OCI-LY1 (cell line): ENCODE data around the gene OSER1.
"Not testable (repeated sequence)": the region's sequence is repeated elsewhere in the genome, so short reads cannot be mapped to it uniquely, and the experiment has no call there.

ENCODE experiments used
- H2AFZ ChIP-seq: fragments of 200-600 bp; sonication (generic), shearing (Covaris generic); 2 replicates; pipeline ENCODE4 v1.6.0; 2014; ENCODE audit warnings: antibody characterized with exemption, mild to moderate bottlenecking, low read length
- H3F3A ChIP-seq: fragments of 200-600 bp; sonication (generic), shearing (Covaris generic); 2 replicates; pipeline ENCODE4 v1.6.0; 2014; ENCODE audit warnings: mild to moderate bottlenecking, antibody characterized with exemption, low read length, moderate library complexity; ENCODE audit not compliant: insufficient read depth
- H3K27ac ChIP-seq: fragments of 200-600 bp; sonication (generic); 2 replicates; pipeline ENCODE4 v1.5.1; 2014; ENCODE audit warnings: low read length, mixed run types, mild to moderate bottlenecking, low read depth; ENCODE audit not compliant: poor library complexity, severe bottlenecking
- H3K27me3 ChIP-seq: fragments of 200-600 bp; sonication (generic); 2 replicates; pipeline ENCODE4 v1.6.0; 2014; ENCODE audit warnings: antibody characterized with exemption, mild to moderate bottlenecking, low read length, moderate library complexity; ENCODE audit not compliant: insufficient read depth
- H3K36me3 ChIP-seq: fragments of 200-600 bp; sonication (generic); 2 replicates; pipeline ENCODE4 v1.6.1; 2014; ENCODE audit warnings: mild to moderate bottlenecking, antibody characterized with exemption, low read length, moderate library complexity, mixed read lengths; ENCODE audit not compliant: insufficient read depth
- H3K4me1 ChIP-seq: fragments of 200-600 bp; sonication (generic); 2 replicates; pipeline ENCODE4 v1.5.1; 2014; ENCODE audit warnings: mild to moderate bottlenecking, low read length, moderate library complexity; ENCODE audit not compliant: insufficient read depth, severe bottlenecking
- H3K4me2 ChIP-seq: fragments of 200-600 bp; sonication (generic), shearing (Covaris generic); 2 replicates; pipeline ENCODE4 v1.6.1; 2014; ENCODE audit warnings: low read length
- H3K4me3 ChIP-seq: fragments of 200-600 bp; sonication (generic); 2 replicates; pipeline ENCODE4 v1.5.1; 2014; ENCODE audit warnings: low read length, low read depth, mild to moderate bottlenecking, mixed read lengths; ENCODE audit not compliant: poor library complexity, severe bottlenecking
- H3K79me2 ChIP-seq: fragments of 200-600 bp; shearing (Covaris generic); 2 replicates; pipeline ENCODE4 v1.6.1; 2016; ENCODE audit warnings: mixed run types, low read length, mixed read lengths; ENCODE audit not compliant: insufficient read depth
- H3K9ac ChIP-seq: fragments of 200-600 bp; sonication (generic), shearing (Covaris generic); 2 replicates; pipeline ENCODE4 v1.6.1; 2014; ENCODE audit warnings: mild to moderate bottlenecking, low read length, mixed read lengths
- H3K9me2 ChIP-seq: fragments of 200-600 bp; sonication (generic), shearing (Covaris generic); 2 replicates; pipeline ENCODE4 v1.6.1; 2014; ENCODE audit warnings: low read depth, mild to moderate bottlenecking, low read length, mixed read lengths
- H3K9me3 ChIP-seq: fragments of 200-600 bp; shearing (Covaris generic); 2 replicates; pipeline ENCODE4 v1.6.1; 2014; ENCODE audit warnings: low read length, mixed read lengths
- H4K20me1 ChIP-seq: fragments of 200-600 bp; sonication (generic), shearing (Covaris generic); 2 replicates; pipeline ENCODE4 v1.6.0; 2016; ENCODE audit warnings: mild to moderate bottlenecking, low read length; ENCODE audit not compliant: insufficient read depth
- EZH2 ChIP-seq: fragments of 200-600 bp; sonication (generic), shearing (Covaris generic); IDR thresholded peaks from 2 replicates; pipeline ENCODE4 v1.8.0; 2017; ENCODE audit warnings: borderline replicate concordance, mixed run types, mild to moderate bottlenecking, antibody characterized with exemption, low read length, moderate library complexity, mixed read lengths
- TF ChIP-seq, protein P1 (sequence below): fragments of 200-600 bp; sonication (generic), shearing (Covaris generic); IDR thresholded peaks from 2 replicates; pipeline ENCODE4 v1.5.1; 2017; ENCODE audit warnings: mild to moderate bottlenecking, antibody characterized with exemption, low read length, moderate library complexity, mixed read lengths

The OSER1 gene

DNA sequence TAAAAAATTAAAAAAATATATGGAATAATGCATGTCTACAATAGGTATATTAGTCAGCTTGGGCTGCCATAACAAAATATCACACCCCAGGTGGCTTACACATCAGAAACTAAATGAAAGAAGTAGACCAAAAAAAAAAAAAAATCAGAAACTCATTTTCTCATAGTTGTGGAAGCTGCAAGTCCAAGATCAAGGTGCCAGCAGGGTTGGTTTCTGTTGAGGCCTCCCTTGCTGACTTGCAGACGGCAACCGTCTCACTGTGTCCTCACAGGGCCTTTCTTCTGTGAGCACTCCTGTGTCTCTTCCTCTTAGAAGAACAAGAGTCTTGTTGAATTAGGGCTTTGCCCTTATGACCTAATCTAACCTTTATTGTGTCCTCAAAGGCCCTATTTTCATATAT lies 25.1 kb upstream of the OSER1 start:
- Histone ChIP-seq H3K9ac (no peak overlapping the region), H3K27me3 (no peaks in the 10 kb centered on the region), H3K36me3 (no peaks in the 10 kb centered on the region), H2AFZ (no peak overlapping the region), H3K9me2 (no peaks in the 10 kb centered on the region), H3K4me2 (no peak overlapping the region), H3K4me3 (no peak overlapping the region), H3K79me2 (no peaks in the 10 kb centered on the region), H4K20me1 (no peaks in the 10 kb centered on the region), H3K27ac (no peak overlapping the region), H3K4me1 (no peaks in the 10 kb centered on the region), H3K9me3 (no peaks in the 10 kb centered on the region), H3F3A (no peaks in the 10 kb centered on the region)
- TF ChIP-seq, protein P1, sequence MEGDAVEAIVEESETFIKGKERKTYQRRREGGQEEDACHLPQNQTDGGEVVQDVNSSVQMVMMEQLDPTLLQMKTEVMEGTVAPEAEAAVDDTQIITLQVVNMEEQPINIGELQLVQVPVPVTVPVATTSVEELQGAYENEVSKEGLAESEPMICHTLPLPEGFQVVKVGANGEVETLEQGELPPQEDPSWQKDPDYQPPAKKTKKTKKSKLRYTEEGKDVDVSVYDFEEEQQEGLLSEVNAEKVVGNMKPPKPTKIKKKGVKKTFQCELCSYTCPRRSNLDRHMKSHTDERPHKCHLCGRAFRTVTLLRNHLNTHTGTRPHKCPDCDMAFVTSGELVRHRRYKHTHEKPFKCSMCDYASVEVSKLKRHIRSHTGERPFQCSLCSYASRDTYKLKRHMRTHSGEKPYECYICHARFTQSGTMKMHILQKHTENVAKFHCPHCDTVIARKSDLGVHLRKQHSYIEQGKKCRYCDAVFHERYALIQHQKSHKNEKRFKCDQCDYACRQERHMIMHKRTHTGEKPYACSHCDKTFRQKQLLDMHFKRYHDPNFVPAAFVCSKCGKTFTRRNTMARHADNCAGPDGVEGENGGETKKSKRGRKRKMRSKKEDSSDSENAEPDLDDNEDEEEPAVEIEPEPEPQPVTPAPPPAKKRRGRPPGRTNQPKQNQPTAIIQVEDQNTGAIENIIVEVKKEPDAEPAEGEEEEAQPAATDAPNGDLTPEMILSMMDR: no peak
- no peak for TF ChIP-seq EZH2

DNA sequence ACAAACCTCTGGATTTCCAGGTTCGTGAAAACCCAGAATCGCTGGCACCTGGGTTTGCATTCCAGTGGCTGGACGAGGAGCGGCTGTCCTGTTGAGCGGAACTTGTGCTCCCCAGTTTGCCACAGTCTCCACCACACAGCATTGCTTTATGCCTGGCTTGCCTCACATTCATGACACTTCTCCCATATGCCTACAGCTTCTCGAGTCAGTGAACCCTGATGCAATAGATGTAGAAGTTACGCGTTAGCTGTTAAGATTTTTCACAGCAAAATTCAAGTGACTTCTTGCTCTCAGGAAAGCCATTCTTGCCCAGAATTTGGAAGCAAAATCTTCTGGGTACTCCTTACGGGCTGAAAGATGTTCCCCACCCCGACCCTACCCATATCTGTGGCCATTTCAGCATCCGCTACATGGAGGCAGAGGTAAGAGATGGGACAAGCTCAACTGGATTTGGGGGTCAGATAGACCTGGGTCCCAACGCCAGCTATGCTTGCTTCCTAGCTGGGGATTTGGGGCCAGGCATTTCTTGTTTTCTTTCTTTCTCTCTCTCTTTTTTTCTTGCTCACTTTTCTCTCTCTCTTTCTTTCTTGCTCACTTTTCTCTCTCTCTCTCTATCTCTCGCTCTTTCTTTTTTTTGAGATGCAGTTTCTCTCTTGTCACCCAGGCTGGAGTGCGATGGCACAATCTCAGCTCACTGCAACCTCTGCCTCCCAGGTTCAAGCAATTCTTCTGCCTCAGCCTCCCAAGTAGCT lies 24.2 kb upstream of the OSER1 start:
- no peaks in the 10 kb centered on the region for H3F3A ChIP-seq

DNA sequence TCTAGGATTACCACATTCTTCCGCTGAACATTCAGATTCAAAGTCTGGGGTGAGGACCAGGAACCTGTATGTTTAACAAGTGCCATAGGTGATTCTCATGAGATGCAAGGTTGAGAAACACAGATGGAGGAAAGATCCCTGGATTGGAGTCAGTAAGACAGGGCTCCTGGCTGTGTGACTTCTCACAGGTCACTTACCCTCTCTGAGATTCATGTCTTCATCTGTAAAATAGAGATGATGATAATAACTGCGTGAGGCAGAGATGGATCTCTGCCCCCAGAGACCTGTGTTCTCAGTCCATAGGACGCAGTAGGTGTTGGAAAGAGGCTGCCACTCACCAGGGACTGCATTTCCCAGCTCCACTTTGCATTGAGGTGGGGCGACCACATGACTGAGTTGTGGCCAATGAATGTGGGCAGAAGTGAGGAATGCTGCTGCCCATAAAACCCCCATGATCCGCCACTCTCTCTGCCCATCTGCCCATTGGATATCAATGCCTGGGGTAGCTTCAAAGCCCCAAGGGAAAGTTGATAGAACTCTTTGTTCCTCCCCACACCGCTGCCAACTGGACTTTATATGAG lies 23.0 kb upstream of the OSER1 start:
- Histone ChIP-seq H3K79me2 (no peaks in the 10 kb centered on the region), H3K36me3 (no peaks in the 10 kb centered on the region), H3K9me3 (no peaks in the 10 kb centered on the region), H3K27me3 (no peaks in the 10 kb centered on the region), H3K4me3 (no peak overlapping the region), H3K4me2 (no peak overlapping the region), H2AFZ (no peak overlapping the region), H3K27ac (no peak overlapping the region), H4K20me1 (no peaks in the 10 kb centered on the region), H3K4me1 (no peaks in the 10 kb centered on the region), H3K9me2 (no peaks in the 10 kb centered on the region), H3K9ac (no peak overlapping the region), H3F3A (no peaks in the 10 kb centered on the region)
- TF ChIP-seq EZH2: no peak
- TF ChIP-seq, protein P1: no peak

More for the DNA sequence above, 24.2 kb upstream of the OSER1 start:
- H3K4me2 ChIP-seq: no peak overlapping the region
- H3K4me3 ChIP-seq: no peak overlapping the region
- H3K9ac ChIP-seq: no peak overlapping the region
- H4K20me1 ChIP-seq: no peaks in the 10 kb centered on the region
- H3K9me2 ChIP-seq: no peaks in the 10 kb centered on the region
- no peaks in the 10 kb centered on the region for H3K4me1 ChIP-seq
- TF ChIP-seq, protein P1: no peak
- TF ChIP-seq EZH2: no peak
- H3K36me3 ChIP-seq: no peaks in the 10 kb centered on the region
- no peaks in the 10 kb centered on the region for H3K27me3 ChIP-seq
- no peaks in the 10 kb centered on the region for H3K79me2 ChIP-seq
- no peak overlapping the region for H2AFZ ChIP-seq
- no peaks in the 10 kb centered on the region for H3K9me3 ChIP-seq
- H3K27ac ChIP-seq: no peak overlapping the region

- not testable (repeated sequence) for H4K20me1 ChIP-seq, H3K9me2 ChIP-seq, H2AFZ ChIP-seq, H3K79me2 ChIP-seq, H3K4me2 ChIP-seq, H3K27ac ChIP-seq, H3K4me1 ChIP-seq, H3K9ac ChIP-seq, H3K36me3 ChIP-seq, H3F3A ChIP-seq, H3K27me3 ChIP-seq, H3K9me3 ChIP-seq, H3K4me3 ChIP-seq
Observed at GRCh38 chr20:44232469-44232856, 21.9 kb upstream of the OSER1 start.
